A673 (cell line): ENCODE data around the gene SYNE1.

Source experiments
- CTCF ChIP-seq: fragments of 300-800, 200-600 bp; sonication (generic); conservative IDR thresholded peaks from 2 replicates; pipeline ENCODE4 v1.5.1; 2017; ENCODE audit warnings: low read depth, mild to moderate bottlenecking, antibody characterized with exemption, low read length, moderate library complexity, mixed read lengths
- EZH2 ChIP-seq: fragments of 200-600 bp; sonication (generic); IDR thresholded peaks from 2 replicates; pipeline ENCODE4 v1.6.1; 2017; ENCODE audit warnings: borderline replicate concordance, low read depth, mild to moderate bottlenecking, mixed read lengths, antibody characterized with exemption, low read length; ENCODE audit not compliant: poor library complexity, severe bottlenecking

- TF ChIP-seq CTCF: no peak
- no peak for TF ChIP-seq EZH2
Observed at GRCh38 chr6:152632121-152632782, 4.9 kb downstream of the SYNE1 start.
